ENCODE data around the gene POLR3K.

DNA sequence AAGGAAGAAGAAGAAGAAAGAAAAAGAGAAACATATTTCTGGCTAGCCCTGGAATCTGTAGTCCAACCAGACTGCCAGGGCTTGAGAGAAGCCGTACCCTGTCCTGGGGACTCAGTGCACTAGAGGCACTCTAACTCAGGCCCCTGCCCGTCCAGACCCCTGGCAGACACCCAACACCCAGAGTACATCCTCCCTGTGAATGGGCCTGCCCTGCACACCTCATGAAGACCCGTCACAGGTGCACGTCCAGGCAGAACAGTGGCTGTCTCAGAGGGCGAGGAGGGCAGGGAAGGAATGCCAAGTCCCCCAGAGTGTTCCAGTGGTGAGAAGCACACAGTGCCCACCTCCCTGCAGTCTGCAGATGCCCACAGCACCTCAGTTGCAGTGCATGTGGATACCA is 47.6 kb upstream of the POLR3K start:
- TF ChIP-seq, protein P1, sequence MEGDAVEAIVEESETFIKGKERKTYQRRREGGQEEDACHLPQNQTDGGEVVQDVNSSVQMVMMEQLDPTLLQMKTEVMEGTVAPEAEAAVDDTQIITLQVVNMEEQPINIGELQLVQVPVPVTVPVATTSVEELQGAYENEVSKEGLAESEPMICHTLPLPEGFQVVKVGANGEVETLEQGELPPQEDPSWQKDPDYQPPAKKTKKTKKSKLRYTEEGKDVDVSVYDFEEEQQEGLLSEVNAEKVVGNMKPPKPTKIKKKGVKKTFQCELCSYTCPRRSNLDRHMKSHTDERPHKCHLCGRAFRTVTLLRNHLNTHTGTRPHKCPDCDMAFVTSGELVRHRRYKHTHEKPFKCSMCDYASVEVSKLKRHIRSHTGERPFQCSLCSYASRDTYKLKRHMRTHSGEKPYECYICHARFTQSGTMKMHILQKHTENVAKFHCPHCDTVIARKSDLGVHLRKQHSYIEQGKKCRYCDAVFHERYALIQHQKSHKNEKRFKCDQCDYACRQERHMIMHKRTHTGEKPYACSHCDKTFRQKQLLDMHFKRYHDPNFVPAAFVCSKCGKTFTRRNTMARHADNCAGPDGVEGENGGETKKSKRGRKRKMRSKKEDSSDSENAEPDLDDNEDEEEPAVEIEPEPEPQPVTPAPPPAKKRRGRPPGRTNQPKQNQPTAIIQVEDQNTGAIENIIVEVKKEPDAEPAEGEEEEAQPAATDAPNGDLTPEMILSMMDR (conservative IDR thresholded peaks at IDR 0.05), result no peak
- TF ChIP-seq EZH2 (IDR thresholded peaks at IDR 0.05; ENCODE audit: low read depth), result no peak
